BJ (cell line): ENCODE measurements around the gene TSNAXIP1. TPM values are rescaled to one million over a fixed set of nuclear protein-coding genes. Genes with fewer than 3 reads are reported as not detected.
"Not testable (repeated sequence)": the region's sequence is repeated elsewhere in the genome, so short reads cannot be mapped to it uniquely, and the experiment has no call there.

Source experiments
- CTCF ChIA-PET: fragments of 350-600 bp; formaldehyde crosslinking; extraction: SDS; loops from one replicate; lab custom pipeline; 2021; ENCODE audit warnings: antibody characterized with exemption, inconsistent platforms; lab: Yijun Ruan, JAX
- POLR2A ChIA-PET: fragments of 300-600 bp; sonication (Branson Sonifier 250); formaldehyde crosslinking; extraction: SDS; loops from one replicate; lab custom pipeline; 2021; ENCODE audit warnings: antibody characterized with exemption; lab: Charles Lee
- DNase-seq: peaks from one replicate; pipeline ENCODE4 v3.0.0-alpha.2; 2011; ENCODE audit warnings: low read depth
- H3K27me3 ChIP-seq: 2 replicates; pipeline ENCODE4 v1.6.0; 2011; ENCODE audit warnings: low read length; ENCODE audit not compliant: control insufficient read depth, insufficient read depth
- H3K36me3 ChIP-seq: 2 replicates; pipeline ENCODE4 v1.5.1; 2011; ENCODE audit warnings: low read length; ENCODE audit not compliant: control insufficient read depth, insufficient read depth
- H3K4me3 ChIP-seq: 2 replicates; pipeline ENCODE4 v1.5.1; 2011; ENCODE audit warnings: low read depth, mild to moderate bottlenecking, control low read depth, low read length
- CTCF ChIP-seq: IDR thresholded peaks from 2 replicates; pipeline ENCODE4 v1.5.1; 2011; ENCODE audit warnings: low read depth, mild to moderate bottlenecking, control low read depth, inconsistent platforms, low read length, moderate library complexity; ENCODE audit not compliant: insufficient read depth
- polyA plus RNA-seq: library from polyadenylated mRNA; depleted of rRNA; stranded (reverse); fragments of >200 nt; gene quantifications from 2 replicates; pipeline ENCODE4 v1.2.3, GENCODE V29; 2011

Gene TSNAXIP1
- polyA plus RNA-seq, 1 experiment = 1.6 TPM

- DNase-seq = no peak
- ChIA-PET CTCF (interaction anchor here (0.5 to 2.0 kb wide), 11 partner anchors 8 to 312 kb away, joined by 3 to 18 read pairs (median 5); partner anchors contain the start of gene NRN1L), POLR2A (no interaction called here)
- H3K4me3 ChIP-seq = peak overlapping the region; percentile 85
- no peak for TF ChIP-seq CTCF
- no peaks in the 10 kb centered on the region for H3K27me3 ChIP-seq
- peaks cover 19% of the 10 kb centered on the region for H3K36me3 ChIP-seq
Measured at GRCh38 chr16:67833030-67833414, 26.3 kb downstream of the TSNAXIP1 start.

- CTCF ChIA-PET = interaction anchor here (1.2 to 2.0 kb wide), 10 partner anchors 8 to 312 kb away, joined by 3 to 18 read pairs (median 5); partner anchors contain the start of gene NRN1L
- peak overlapping the region; percentile 85 for H3K4me3 ChIP-seq
- H3K27me3 ChIP-seq = no peaks in the 10 kb centered on the region
- TF ChIP-seq CTCF = no peak
- POLR2A ChIA-PET = interaction anchor here (0.5 to 0.8 kb wide), 4 partner anchors 11 to 271 kb away, joined by 3 to 5 read pairs (median 4); partner anchors contain the start of gene CTCF
- H3K36me3 ChIP-seq = peaks cover 19% of the 10 kb centered on the region
- DNase-seq = no peak
Measured at GRCh38 chr16:67833415-67834241, 26.9 kb downstream of the TSNAXIP1 start.

- no peak for TF ChIP-seq CTCF
- CTCF ChIA-PET = interaction anchor here (1.2 to 2.0 kb wide), 6 partner anchors 7 to 313 kb away, joined by 3 to 18 read pairs (median 5); no protein-coding TSS in a partner anchor
- POLR2A ChIA-PET = interaction anchor here (0.5 to 0.8 kb wide), 4 partner anchors 11 to 272 kb away, joined by 3 to 5 read pairs (median 4); partner anchors contain the start of gene CTCF
- no peaks in the 10 kb centered on the region for H3K27me3 ChIP-seq
- DNase-seq = no peak
- peak overlapping the region; percentile 85; the same call in 1 of the 2 replicates for H3K4me3 ChIP-seq
- H3K36me3 ChIP-seq = peaks cover 17% of the 10 kb centered on the region
Measured at GRCh38 chr16:67834242-67834614, 27.5 kb downstream of the TSNAXIP1 start.

GRCh38 chr16:67837190-67837589 is 30.5 kb downstream of the TSNAXIP1 start:
- CTCF ChIA-PET = interaction anchor here (0.6 to 1.2 kb wide), 4 partner anchors 21 to 159 kb away, joined by 3 to 6 read pairs (median 4); no protein-coding TSS in a partner anchor
- POLR2A ChIA-PET, H3K36me3 ChIP-seq: not testable (repeated sequence)

GRCh38 chr16:67837811-67838210 is 31.1 kb downstream of the TSNAXIP1 start:
- Histone ChIP-seq H3K27me3 (no peaks in the 10 kb centered on the region), H3K4me3 (no peak overlapping the region), H3K36me3 (no peaks in the 10 kb centered on the region)
- DNase-seq = no peak
- POLR2A ChIA-PET = no interaction called here
- TF ChIP-seq CTCF = no peak
- CTCF ChIA-PET = interaction anchor here (0.7 to 1.0 kb wide), 2 partner anchors 21 to 98 kb away, joined by 3 to 6 read pairs; no protein-coding TSS in a partner anchor

More at GRCh38 chr16:67837190-67837589, 30.5 kb downstream of the TSNAXIP1 start:
- not testable (repeated sequence) for H3K27me3 ChIP-seq, DNase-seq, H3K4me3 ChIP-seq
